ENCODE data around the gene KCNF1. TPM values are rescaled to one million over a fixed set of nuclear protein-coding genes. Genes with fewer than 3 reads are reported as not detected.

Gene KCNF1
- total and polyA plus RNA-seq, 4 donors = 0.09 TPM; not detected in 3

- Histone ChIP-seq H3K9ac (ENCODE audit: low read depth in 1 of 2, low read length in 2 of 2) (no peak overlapping the region), H3K27me3 (ENCODE audit: control insufficient read depth in 4 of 4, insufficient read depth in 4 of 4, low read length in 3 of 4) (peaks cover 0 to 3% (median 0%) of the 10 kb centered on the region in 4 donors), H3K4me3 (ENCODE audit: low read depth in 1 of 3, low read length in 3 of 3) (no peak overlapping the region), H3K4me1 (ENCODE audit: control insufficient read depth in 4 of 4, insufficient read depth in 4 of 4, low read length in 3 of 4) (no peaks in the 10 kb centered on the region), H3K9me3 (ENCODE audit: control insufficient read depth in 4 of 4, low read length in 3 of 4) (no peaks in the 10 kb centered on the region), H3K36me3 (ENCODE audit: control insufficient read depth in 4 of 4, insufficient read depth in 3 of 4, low read depth in 1 of 4, low read length in 3 of 4) (no peaks in the 10 kb centered on the region), H3K27ac (ENCODE audit: low read depth in 1 of 2, low read length in 2 of 2) (no peak overlapping the region)
- DNase-seq (ENCODE audit: low spot score) = no peak
- WGBS = 95% methylated on average over 2 of the region's 2 CpGs
- TF ChIP-seq MAX (IDR thresholded peaks at IDR 0.05) = no peak
- TF ChIP-seq FOXA2 (IDR thresholded peaks at IDR 0.05) = no peak
- TF ChIP-seq REST (IDR thresholded peaks at IDR 0.05) = no peak
- no peak for TF ChIP-seq CTCF (IDR thresholded peaks at IDR 0.05; ENCODE audit: low read depth, low read length, missing input control)
- no peak for TF ChIP-seq FOXA1 (IDR thresholded peaks at IDR 0.05)
- TF ChIP-seq YY1 (IDR thresholded peaks at IDR 0.05) = no peak
- TF ChIP-seq GABPA (IDR thresholded peaks at IDR 0.05 in 1 of 2, conservative IDR thresholded peaks at IDR 0.05 in 1 of 2) = no peak
- no peak for TF ChIP-seq NR2F2 (IDR thresholded peaks at IDR 0.05)
- no peak for TF ChIP-seq RXRA (IDR thresholded peaks at IDR 0.05)
- TF ChIP-seq HNF4G (IDR thresholded peaks at IDR 0.05) = no peak
- TF ChIP-seq RAD21 (IDR thresholded peaks at IDR 0.05) = no peak
- TF ChIP-seq ZBTB33 (IDR thresholded peaks at IDR 0.05) = no peak
- TF ChIP-seq ATF3 (IDR thresholded peaks at IDR 0.05) = no peak
- no peak for TF ChIP-seq EGR1 (IDR thresholded peaks at IDR 0.05; ENCODE audit: low read depth in 2 of 2)
- no peak for TF ChIP-seq JUND (IDR thresholded peaks at IDR 0.05)
Measured at GRCh38 chr2:10954416-10954815, 42.7 kb downstream of the KCNF1 start.
